Measurements from ENCODE around the gene CDH26.

CDH26 gene

GRCh38 chr20:60057866-60058807 lies 99.9 kb downstream of the CDH26 start:
- in situ Hi-C loops (cut with HindIII; ENCODE audit: low sequenced_read_pairs): no loop called here

GRCh38 chr20:60058879-60059278 lies 100.7 kb downstream of the CDH26 start:
- in situ Hi-C loops (cut with HindIII; ENCODE audit: low sequenced_read_pairs): no loop called here

GRCh38 chr20:60060006-60060557 lies 101.9 kb downstream of the CDH26 start:
- in situ Hi-C loops (cut with HindIII; ENCODE audit: low sequenced_read_pairs): no loop called here

GRCh38 chr20:60060593-60060992 lies 102.4 kb downstream of the CDH26 start:
- in situ Hi-C loops (cut with HindIII; ENCODE audit: low sequenced_read_pairs): no loop called here

GRCh38 chr20:60062431-60063047 lies 104.3 kb downstream of the CDH26 start:
- in situ Hi-C loops (cut with HindIII; ENCODE audit: low sequenced_read_pairs): no loop called here

- in situ Hi-C loops (cut with HindIII; ENCODE audit: low sequenced_read_pairs): no loop called here
Observed at GRCh38 chr20:60063048-60063451, 104.8 kb downstream of the CDH26 start.

- in situ Hi-C loops (cut with HindIII; ENCODE audit: low sequenced_read_pairs): no loop called here
Observed at GRCh38 chr20:60063739-60064380, 105.6 kb downstream of the CDH26 start.

Data from endothelial cell of hepatic sinusoid (primary cell).